VCaP (cell line): ENCODE measurements around the gene DHX34.

Experiments used
- H3K27ac ChIP-seq: fragments of 450-650 bp; 2 replicates; pipeline ENCODE4 v1.5.1; 2017
- TF ChIP-seq, protein P1 (sequence below): fragments of 450-650 bp; conservative IDR thresholded peaks from 2 replicates; pipeline ENCODE4 v1.5.1; 2017; ENCODE audit warnings: mild to moderate bottlenecking, moderate library complexity

DHX34 gene

DNA sequence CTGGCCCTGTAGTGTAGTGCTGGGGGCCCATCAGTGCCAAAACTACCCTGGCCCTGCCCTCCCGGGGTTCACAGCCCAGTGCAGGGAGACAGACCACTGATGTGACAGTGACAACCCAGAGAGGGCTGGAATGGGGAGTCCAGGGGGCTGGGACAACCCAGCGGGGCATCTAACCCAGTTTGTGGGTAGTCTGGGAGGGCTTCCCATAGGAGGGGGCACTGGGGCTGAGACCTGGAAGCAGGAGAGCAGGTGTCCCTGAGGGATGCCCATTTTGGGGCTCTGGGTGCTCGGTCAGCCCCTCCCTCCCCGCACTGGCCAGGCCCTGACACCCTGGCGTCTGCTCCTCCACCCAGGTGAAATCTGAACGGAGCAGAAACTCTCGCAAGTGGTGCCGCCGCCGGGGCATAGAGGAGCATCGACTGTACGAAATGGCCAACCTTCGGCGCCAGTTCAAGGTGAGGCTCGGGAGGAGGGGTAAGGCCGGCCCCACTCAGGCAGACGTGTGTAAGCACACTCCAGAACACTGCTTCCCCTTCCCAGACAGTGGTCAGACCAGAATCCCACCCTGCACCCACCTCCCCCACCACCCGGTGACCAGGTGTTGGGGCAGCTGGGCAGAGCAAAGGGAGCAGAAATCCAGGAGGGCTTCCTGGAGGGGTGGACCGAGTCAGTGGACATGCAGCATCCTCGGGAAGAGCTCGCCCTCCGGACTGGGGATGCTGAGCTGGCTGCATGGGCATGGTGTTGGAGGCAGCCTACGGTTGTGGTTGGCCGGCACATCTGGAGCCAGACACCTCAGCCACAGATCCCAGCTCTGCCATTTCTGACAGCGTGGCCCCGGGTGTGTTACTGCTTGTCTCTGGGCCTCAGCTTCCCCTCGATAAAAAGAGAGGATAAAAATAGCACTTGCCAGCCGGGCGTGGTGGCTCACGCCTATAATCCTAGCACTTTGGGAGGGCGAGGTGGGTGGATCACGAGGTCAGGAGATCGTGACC, 24.4 kb downstream of the DHX34 start:
- TF ChIP-seq, protein P1, sequence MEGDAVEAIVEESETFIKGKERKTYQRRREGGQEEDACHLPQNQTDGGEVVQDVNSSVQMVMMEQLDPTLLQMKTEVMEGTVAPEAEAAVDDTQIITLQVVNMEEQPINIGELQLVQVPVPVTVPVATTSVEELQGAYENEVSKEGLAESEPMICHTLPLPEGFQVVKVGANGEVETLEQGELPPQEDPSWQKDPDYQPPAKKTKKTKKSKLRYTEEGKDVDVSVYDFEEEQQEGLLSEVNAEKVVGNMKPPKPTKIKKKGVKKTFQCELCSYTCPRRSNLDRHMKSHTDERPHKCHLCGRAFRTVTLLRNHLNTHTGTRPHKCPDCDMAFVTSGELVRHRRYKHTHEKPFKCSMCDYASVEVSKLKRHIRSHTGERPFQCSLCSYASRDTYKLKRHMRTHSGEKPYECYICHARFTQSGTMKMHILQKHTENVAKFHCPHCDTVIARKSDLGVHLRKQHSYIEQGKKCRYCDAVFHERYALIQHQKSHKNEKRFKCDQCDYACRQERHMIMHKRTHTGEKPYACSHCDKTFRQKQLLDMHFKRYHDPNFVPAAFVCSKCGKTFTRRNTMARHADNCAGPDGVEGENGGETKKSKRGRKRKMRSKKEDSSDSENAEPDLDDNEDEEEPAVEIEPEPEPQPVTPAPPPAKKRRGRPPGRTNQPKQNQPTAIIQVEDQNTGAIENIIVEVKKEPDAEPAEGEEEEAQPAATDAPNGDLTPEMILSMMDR = no peak
- no peak overlapping the region for H3K27ac ChIP-seq

DNA sequence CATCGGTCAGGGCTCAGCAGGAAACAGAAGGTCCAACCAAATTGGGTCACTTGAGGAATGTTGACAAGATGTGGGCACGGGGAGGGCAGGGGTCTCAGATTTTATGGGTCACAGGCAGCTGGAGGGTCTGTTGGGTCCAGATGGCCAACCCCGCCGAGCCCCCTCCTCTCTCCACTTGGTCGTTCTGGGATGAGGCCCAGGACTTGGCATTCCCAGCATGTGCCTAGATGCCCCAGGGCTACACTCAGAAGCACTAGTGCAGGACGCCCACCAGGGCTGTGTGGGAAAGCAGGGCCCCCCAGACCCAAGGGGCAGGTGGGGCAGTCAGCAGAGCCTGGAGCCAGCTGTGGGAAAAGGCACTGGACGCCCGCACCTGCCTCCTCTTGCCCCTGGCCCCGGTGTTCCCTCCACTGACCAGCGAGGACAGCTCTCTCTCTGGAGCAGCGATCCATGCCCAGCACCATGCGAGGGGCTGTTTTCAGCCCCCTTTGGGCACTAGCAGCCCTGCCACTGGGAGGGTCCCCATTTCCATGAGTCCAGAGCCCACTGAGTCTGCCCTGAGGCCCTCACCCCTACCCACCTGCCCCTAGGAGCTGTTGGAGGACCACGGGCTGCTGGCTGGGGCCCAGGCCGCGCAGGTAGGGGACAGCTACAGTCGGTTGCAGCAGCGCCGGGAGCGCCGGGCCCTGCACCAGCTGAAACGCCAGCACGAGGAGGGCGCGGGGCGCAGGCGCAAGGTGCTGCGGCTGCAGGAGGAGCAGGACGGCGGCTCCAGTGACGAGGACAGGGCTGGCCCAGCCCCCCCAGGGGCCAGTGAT, 26.0 kb downstream of the DHX34 start:
- H3K27ac ChIP-seq = no peak overlapping the region
- TF ChIP-seq, protein P1 = no peak

DNA sequence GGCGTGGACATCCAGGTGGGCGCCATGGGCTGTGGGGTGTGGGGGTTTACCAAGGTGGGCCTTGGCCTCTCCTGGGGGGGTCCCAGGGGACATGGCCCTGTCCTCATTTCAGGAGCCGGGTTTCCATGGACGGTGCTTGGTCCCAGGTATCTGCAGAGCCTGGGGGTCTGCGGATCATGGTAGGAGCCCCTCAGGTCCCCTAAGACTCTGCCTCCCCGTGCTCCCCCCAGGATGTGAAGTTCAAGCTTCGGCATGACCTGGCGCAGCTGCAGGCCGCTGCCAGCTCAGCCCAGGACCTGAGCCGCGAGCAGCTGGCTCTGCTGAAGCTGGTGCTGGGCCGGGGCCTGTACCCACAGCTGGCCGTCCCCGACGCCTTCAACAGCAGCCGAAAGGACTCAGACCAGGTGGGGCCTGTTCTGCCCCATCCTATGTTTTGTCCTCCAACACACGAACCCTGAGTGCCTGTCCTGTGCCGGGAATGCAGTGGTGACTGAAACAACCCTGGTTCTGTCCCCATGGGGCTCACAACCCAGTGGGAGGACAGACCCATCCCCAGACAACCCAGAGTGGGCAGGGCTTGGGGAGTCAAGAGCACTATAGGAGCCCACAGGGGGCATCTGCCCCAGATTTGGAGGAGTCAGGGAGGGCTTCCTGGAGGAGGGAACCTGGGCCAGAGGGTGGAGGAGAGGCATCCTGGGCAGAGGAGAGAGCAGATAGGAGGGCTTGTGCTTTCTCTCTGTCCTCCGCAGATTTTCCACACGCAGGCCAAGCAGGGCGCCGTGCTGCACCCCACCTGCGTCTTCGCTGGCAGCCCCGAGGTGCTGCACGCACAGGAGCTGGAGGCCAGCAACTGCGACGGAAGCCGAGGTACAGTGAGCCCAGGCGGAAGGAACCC, 26.8 kb downstream of the DHX34 start:
- no peak overlapping the region for H3K27ac ChIP-seq
- TF ChIP-seq, protein P1 = no peak

DNA sequence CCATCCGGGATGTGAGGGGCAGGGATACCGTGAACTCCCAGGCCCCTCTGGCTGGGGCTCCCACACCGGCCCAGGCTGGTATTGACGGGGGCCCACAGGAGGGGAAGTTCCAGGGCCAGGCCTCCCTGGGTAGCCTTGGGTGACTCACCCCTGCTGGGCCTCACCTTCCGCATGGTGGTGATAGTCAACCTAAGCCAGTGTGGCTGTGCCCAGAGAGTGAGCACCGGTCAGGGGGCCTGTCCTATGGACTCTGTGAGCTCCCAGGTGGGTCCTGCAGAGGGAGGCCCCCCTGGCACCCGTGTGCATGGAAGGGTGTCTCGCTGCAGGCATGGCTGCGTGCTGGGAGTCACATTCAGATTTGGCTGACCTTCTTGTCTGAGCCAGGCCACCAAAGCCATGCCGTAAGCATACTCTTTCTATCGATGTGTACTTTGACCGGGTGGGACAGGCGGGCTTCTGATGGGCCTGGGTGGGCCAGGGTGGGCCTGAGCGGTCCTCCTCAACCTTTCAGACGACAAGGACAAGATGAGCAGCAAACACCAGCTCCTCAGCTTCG, 27.6 kb downstream of the DHX34 start:
- TF ChIP-seq, protein P1 = no peak
- H3K27ac ChIP-seq = no peak overlapping the region

DNA sequence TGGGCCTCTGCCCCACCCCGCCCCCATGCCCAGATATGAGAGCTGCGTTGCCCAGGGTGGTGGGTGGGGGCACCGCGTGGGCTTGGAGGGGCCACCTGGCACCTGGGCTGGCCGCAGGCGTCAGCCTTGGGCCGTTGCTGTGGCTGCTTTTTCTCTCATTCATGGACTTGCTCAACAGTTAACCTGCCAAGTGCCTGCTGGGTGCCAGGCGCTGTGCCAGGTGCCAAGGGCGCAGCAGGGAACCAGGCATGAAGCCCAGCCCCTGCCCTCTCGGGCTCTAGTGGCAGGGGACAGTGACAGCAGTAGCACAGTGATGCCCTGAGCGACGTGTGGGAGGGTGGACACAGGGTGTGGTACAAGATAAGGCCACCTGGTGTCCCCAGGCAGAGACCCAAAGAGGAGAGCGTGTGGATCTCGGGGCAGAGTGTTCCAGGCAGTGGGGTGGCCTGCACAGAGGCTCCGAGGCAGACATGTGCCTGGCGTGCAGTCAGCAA, 28.1 kb downstream of the DHX34 start:
- H3K27ac ChIP-seq = no peak overlapping the region
- TF ChIP-seq, protein P1 = no peak

DNA sequence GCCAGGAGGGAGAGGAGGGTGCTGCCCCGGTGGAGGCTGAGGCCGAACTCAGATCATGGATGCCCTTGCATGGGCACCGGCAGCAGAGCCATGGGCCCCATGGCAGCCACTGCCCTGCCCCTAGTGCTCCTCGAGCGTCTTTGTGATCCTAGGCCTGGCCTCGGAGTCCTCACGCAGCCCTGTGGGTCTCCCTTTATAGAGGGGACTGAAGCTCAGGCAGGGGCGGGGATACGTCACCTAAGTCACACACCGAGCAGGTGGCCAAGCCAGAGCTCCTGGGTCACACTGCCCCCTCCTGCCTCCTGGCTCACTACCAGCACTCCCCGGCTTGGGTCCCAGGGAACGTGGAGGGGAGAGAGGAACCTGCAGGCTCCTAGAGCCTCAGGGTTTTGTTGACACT, 28.7 kb downstream of the DHX34 start:
- no peak overlapping the region for H3K27ac ChIP-seq
- TF ChIP-seq, protein P1 = no peak
